DND-41 (cell line): Measurements from ENCODE around the gene GRID2.

Experiments
- CTCF ChIP-seq: IDR thresholded peaks from 2 replicates; pipeline ENCODE4 v1.5.1; 2012; ENCODE audit warnings: borderline replicate concordance, low read length, moderate library complexity, mild to moderate bottlenecking; ENCODE audit not compliant: poor library complexity, severe bottlenecking; ENCODE audit errors: extremely low read depth
- EZH2 ChIP-seq: IDR thresholded peaks from 3 replicates; pipeline ENCODE4 v1.6.1; 2012; ENCODE audit warnings: borderline replicate concordance, low read depth, mild to moderate bottlenecking, moderate library complexity, low read length, inconsistent platforms; ENCODE audit not compliant: severe bottlenecking

- TF ChIP-seq CTCF: no peak
- no peak for TF ChIP-seq EZH2
Observed at GRCh38 chr4:93756101-93756500, 1452.3 kb downstream of the GRID2 start.
